Measurements from ENCODE around the gene XKR7.

XKR7 gene

GRCh38 chr20:31943052-31943471 is 24.9 kb upstream of the XKR7 start:
- ATAC-seq (no peak), DNase-seq (no peak)

GRCh38 chr20:31945319-31945718 is 22.6 kb upstream of the XKR7 start:
- ATAC-seq (no peak), DNase-seq (no peak)

GRCh38 chr20:31945785-31946184 is 22.2 kb upstream of the XKR7 start:
- DNase-seq (no peak), ATAC-seq (no peak)

GRCh38 chr20:31948008-31948407 is 19.9 kb upstream of the XKR7 start:
- DNase-seq: no peak
- ATAC-seq: no peak

GRCh38 chr20:31949877-31950646 is 17.9 kb upstream of the XKR7 start:
- DNase-seq (no peak), ATAC-seq (no peak)

GRCh38 chr20:31951203-31951529 is 16.8 kb upstream of the XKR7 start:
- ATAC-seq: no peak
- no peak for DNase-seq

- DNase-seq: peak; percentile 99
- peak; percentile 98 for ATAC-seq
Measured at GRCh38 chr20:31951530-31952453, 16.2 kb upstream of the XKR7 start, which contains the start of gene PDRG1. TSS of gene PDRG1 (minus strand) at chr20:31952046. CDS start at chr20:31951961, 85 bp downstream.

- DNase-seq: no peak
- no peak for ATAC-seq
Measured at GRCh38 chr20:31953556-31954148, 14.3 kb upstream of the XKR7 start.

- DNase-seq (no peak), ATAC-seq (no peak)
Measured at GRCh38 chr20:31954500-31954899, 13.5 kb upstream of the XKR7 start.

GRCh38 chr20:31956556-31957526 is 11.1 kb upstream of the XKR7 start:
- ATAC-seq (no peak), DNase-seq (no peak)

GRCh38 chr20:31962761-31963160 is 5.2 kb upstream of the XKR7 start:
- ATAC-seq (no peak), DNase-seq (no peak)

- no peak for ATAC-seq
- DNase-seq: no peak
Measured at GRCh38 chr20:31963889-31964288, 4.1 kb upstream of the XKR7 start.

GRCh38 chr20:31966991-31967655 is 828 bp upstream of the XKR7 start:
- ATAC-seq: no peak
- no peak for DNase-seq

GRCh38 chr20:31968291-31969126 is 558 bp downstream of the XKR7 start:
- DNase-seq (peak; percentile 87), ATAC-seq (peak; percentile 88)

- DNase-seq: no peak
Measured at GRCh38 chr20:31969991-31970390, 2.0 kb downstream of the XKR7 start.

GRCh38 chr20:31972471-31973021 is 4.6 kb downstream of the XKR7 start:
- ATAC-seq (no peak), DNase-seq (no peak)

More at GRCh38 chr20:31969991-31970390, 2.0 kb downstream of the XKR7 start:
- no peak for ATAC-seq

- ATAC-seq (no peak), DNase-seq (no peak)
Measured at GRCh38 chr20:31974296-31974695, 6.3 kb downstream of the XKR7 start.

- DNase-seq (no peak), ATAC-seq (no peak)
Measured at GRCh38 chr20:31974951-31975487, 7.1 kb downstream of the XKR7 start.

- ATAC-seq (no peak), DNase-seq (no peak)
Measured at GRCh38 chr20:31975874-31976273, 7.9 kb downstream of the XKR7 start.

- DNase-seq (no peak), ATAC-seq (no peak)
Measured at GRCh38 chr20:31977080-31977479, 9.1 kb downstream of the XKR7 start.

All from stimulated activated naive CD8-positive, alpha-beta T cell treated with anti-CD3 and anti-CD28 coated beads, Interleukin-15, Interleukin-2, amounts not matched to agents 100 U/mL and 50 U/mL, for 24 hours (primary cell).